Measurements from ENCODE around the gene PMEPA1. TPM values are rescaled to one million over a fixed set of nuclear protein-coding genes. Genes with fewer than 3 reads are reported as not detected.

The PMEPA1 gene
- total RNA-seq, 1 experiment from 2014 or later = 163 TPM

DNA sequence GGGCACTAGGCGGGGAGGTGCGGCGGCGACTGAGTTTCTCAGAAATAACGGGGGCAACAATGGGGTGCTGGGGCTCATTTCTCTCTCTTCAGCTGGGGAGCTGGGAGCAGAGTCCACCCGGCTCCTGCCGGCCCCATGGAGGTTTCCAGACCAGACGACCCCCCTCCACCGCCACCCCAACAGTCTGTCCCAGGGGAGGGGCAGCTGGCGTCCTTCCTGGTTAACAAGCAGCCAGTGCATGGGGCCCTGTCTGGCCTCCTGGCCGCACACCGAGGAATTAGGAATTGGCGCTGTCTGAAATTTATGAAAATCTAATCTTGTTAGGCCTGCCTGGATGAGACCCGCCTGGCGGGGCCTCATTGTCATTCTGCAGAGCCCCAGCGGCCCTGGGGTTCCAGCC lies 42.4 kb downstream of the PMEPA1 start:
- no peaks in the 10 kb centered on the region for H3K9me3 ChIP-seq (ENCODE audit: insufficient read depth, low read depth)
- no peak overlapping the region for H2AFZ ChIP-seq
- H3K36me3 ChIP-seq (ENCODE audit: low read depth) = peaks cover 5% of the 10 kb centered on the region; the same call in 1 of the 2 replicates
- no peaks in the 10 kb centered on the region for H3K9me2 ChIP-seq (ENCODE audit: insufficient read depth)
- no peak overlapping the region for H3K27ac ChIP-seq
- no peak overlapping the region for H3K4me3 ChIP-seq
- H3K4me2 ChIP-seq = no peak overlapping the region
- peaks cover 99% of the 10 kb centered on the region for H3K79me2 ChIP-seq (ENCODE audit: low read depth)
- intact Hi-C loops (cut with micrococcal nuclease; ENCODE audit: unreplicated experiment) = no loop called here
- H3K27me3 ChIP-seq (ENCODE audit: insufficient read depth, low read depth) = no peaks in the 10 kb centered on the region
- H3F3A ChIP-seq (ENCODE audit: insufficient read depth, low read depth) = peaks cover 26% of the 10 kb centered on the region; the same call in 1 of the 2 replicates
- ChIA-PET CTCF (interaction anchor here (0.6 kb wide), 1 partner anchor 413 kb away, joined by 8 read pairs; no protein-coding TSS in a partner anchor), POLR2A (ENCODE audit: unreplicated experiment) (interaction anchor here (0.7 kb wide), 1 partner anchor 13 kb away, joined by 6 read pairs; no protein-coding TSS in a partner anchor)
- no peak for TF ChIP-seq EZH2 (IDR thresholded peaks at IDR 0.05; ENCODE audit: low read depth)
- TF ChIP-seq, protein P1, sequence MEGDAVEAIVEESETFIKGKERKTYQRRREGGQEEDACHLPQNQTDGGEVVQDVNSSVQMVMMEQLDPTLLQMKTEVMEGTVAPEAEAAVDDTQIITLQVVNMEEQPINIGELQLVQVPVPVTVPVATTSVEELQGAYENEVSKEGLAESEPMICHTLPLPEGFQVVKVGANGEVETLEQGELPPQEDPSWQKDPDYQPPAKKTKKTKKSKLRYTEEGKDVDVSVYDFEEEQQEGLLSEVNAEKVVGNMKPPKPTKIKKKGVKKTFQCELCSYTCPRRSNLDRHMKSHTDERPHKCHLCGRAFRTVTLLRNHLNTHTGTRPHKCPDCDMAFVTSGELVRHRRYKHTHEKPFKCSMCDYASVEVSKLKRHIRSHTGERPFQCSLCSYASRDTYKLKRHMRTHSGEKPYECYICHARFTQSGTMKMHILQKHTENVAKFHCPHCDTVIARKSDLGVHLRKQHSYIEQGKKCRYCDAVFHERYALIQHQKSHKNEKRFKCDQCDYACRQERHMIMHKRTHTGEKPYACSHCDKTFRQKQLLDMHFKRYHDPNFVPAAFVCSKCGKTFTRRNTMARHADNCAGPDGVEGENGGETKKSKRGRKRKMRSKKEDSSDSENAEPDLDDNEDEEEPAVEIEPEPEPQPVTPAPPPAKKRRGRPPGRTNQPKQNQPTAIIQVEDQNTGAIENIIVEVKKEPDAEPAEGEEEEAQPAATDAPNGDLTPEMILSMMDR (conservative IDR thresholded peaks at IDR 0.05) = no peak
- no peak for DNase-seq
- H3K4me1 ChIP-seq (replicated peaks; ENCODE audit: insufficient read depth) = 0 out of 2 replicates have a peak, but pooled peaks cover 5% of the 10 kb centered on the region
- no TSS peak for BruUV-seq (replicated peaks)
- peaks cover 98% of the 10 kb centered on the region for H4K20me1 ChIP-seq (ENCODE audit: insufficient read depth)

DNA sequence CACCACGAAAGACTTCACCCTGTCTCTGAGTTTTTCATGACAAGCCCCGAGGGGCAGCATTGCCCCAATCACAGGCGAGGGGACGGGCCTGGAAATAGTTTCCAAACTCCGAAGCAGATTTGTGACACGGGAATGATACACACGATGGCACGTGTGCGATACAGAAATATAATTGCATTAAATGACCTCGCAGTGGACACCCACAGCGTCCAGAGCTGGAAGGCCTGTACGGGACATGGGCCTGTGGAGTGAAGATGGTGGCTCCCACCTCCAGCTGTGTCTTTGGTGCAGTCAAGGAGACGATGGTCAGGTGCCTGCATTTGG lies 43.0 kb downstream of the PMEPA1 start:
- POLR2A ChIA-PET (ENCODE audit: unreplicated experiment) = interaction anchor here (0.7 kb wide), 1 partner anchor 13 kb away, joined by 6 read pairs; no protein-coding TSS in a partner anchor
- Histone ChIP-seq H2AFZ (no peak overlapping the region), H3K27me3 (ENCODE audit: insufficient read depth, low read depth) (no peaks in the 10 kb centered on the region), H3K4me1 (replicated peaks; ENCODE audit: insufficient read depth) (0 out of 2 replicates have a peak, but pooled peaks cover 5% of the 10 kb centered on the region), H4K20me1 (ENCODE audit: insufficient read depth) (peaks cover 98% of the 10 kb centered on the region), H3F3A (ENCODE audit: insufficient read depth, low read depth) (peaks cover 20% of the 10 kb centered on the region; the same call in 1 of the 2 replicates), H3K9me3 (ENCODE audit: insufficient read depth, low read depth) (no peaks in the 10 kb centered on the region), H3K4me3 (no peak overlapping the region), H3K27ac (no peak overlapping the region), H3K79me2 (ENCODE audit: low read depth) (peaks cover 99% of the 10 kb centered on the region), H3K9me2 (ENCODE audit: insufficient read depth) (no peaks in the 10 kb centered on the region), H3K36me3 (ENCODE audit: low read depth) (peaks cover 5% of the 10 kb centered on the region; the same call in 1 of the 2 replicates), H3K4me2 (no peak overlapping the region)
- CTCF ChIA-PET = interaction anchor here (0.6 kb wide), 1 partner anchor 414 kb away, joined by 8 read pairs; no protein-coding TSS in a partner anchor
- no peak for DNase-seq
- no peak for TF ChIP-seq EZH2 (IDR thresholded peaks at IDR 0.05; ENCODE audit: low read depth)
- TF ChIP-seq, protein P1 (conservative IDR thresholded peaks at IDR 0.05) = no peak
- intact Hi-C loops (cut with micrococcal nuclease; ENCODE audit: unreplicated experiment) = no loop called here
- no TSS peak for BruUV-seq (replicated peaks)

DNA sequence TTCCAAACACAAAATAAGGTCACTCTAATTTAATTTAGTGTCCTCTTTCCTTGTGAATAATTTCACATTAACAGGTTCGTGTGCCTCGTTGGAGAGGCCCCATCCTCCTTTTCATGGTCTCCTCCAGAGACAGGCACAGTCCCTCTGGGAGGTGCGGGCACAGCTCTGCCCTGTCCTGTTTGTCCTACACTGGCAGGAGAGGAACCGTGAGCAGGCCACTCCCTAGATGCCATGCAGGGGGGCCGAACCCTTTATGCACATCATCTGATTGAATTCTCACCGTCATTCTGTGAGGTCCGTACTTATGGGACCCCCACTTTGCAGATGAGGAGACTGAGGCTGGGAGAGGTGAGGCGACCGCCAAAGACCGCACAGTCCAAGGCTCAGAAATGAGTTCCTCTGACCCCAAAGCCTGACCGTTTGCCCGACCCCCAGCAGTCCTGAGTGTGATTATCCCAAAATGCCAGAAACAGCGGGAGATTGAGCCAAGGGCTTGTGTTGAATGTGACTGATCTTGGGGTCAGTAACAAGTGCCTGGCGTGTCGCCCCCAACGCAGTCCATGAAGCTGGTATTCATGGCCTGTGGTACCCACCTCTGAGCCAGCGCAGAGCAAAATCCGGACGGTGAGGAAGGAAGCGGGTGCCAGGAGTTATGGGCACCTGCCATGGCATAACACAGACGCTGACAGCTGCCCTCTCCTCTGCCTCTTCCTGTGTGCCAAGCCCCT lies 43.5 kb downstream of the PMEPA1 start:
- Histone ChIP-seq H3K9me3 (ENCODE audit: insufficient read depth, low read depth) (no peaks in the 10 kb centered on the region), H3F3A (ENCODE audit: insufficient read depth, low read depth) (peaks cover 19% of the 10 kb centered on the region; the same call in 1 of the 2 replicates), H3K4me1 (replicated peaks; ENCODE audit: insufficient read depth) (0 out of 2 replicates have a peak, but pooled peaks cover 5% of the 10 kb centered on the region), H4K20me1 (ENCODE audit: insufficient read depth) (peaks cover 98% of the 10 kb centered on the region), H3K27me3 (ENCODE audit: insufficient read depth, low read depth) (no peaks in the 10 kb centered on the region), H3K4me3 (no peak overlapping the region), H3K9me2 (ENCODE audit: insufficient read depth) (no peaks in the 10 kb centered on the region), H2AFZ (no peak overlapping the region), H3K4me2 (no peak overlapping the region), H3K36me3 (ENCODE audit: low read depth) (peaks cover 5% of the 10 kb centered on the region; the same call in 1 of the 2 replicates), H3K27ac (no peak overlapping the region), H3K79me2 (ENCODE audit: low read depth) (peaks cover 99% of the 10 kb centered on the region)
- intact Hi-C loops (cut with micrococcal nuclease; ENCODE audit: unreplicated experiment) = no loop called here
- BruUV-seq (replicated peaks) = no TSS peak
- TF ChIP-seq, protein P1 (conservative IDR thresholded peaks at IDR 0.05) = no peak
- no peak for TF ChIP-seq EZH2 (IDR thresholded peaks at IDR 0.05; ENCODE audit: low read depth)
- POLR2A ChIA-PET (ENCODE audit: unreplicated experiment) = no interaction called here
- no peak for DNase-seq
- CTCF ChIA-PET = no interaction called here
